Measurements from ENCODE around the gene TAF11L7.
"Not testable (repeated sequence)": the region's sequence is repeated elsewhere in the genome, so short reads cannot be mapped to it uniquely, and the experiment has no call there.

The TAF11L7 gene

DNA sequence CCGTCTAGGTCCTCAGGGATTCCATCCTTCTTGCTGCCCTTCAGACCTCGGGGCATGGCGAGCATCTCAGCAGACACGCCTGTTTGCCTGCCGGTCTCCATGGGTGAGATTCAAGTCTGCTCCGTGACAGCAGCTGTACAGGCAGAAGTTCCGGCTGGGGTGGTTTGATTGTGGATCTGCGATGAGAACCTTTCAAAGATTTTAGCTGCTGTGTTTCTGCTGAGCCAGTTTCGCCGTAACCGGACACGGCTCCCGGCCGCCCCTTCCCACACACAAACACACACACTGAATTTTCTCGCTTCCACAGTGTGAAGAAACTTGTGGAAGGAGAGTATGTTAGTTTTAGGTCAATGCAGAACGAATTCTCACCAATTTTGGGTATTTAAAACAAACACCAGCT lies at the start of gene TAF11L7:
Gene TAF11L7, minus strand, starts transcription at position 101 of the 400 bp plus-strand sequence.
- DNase-seq (ENCODE audit: low spot score): not testable (repeated sequence)

DNA sequence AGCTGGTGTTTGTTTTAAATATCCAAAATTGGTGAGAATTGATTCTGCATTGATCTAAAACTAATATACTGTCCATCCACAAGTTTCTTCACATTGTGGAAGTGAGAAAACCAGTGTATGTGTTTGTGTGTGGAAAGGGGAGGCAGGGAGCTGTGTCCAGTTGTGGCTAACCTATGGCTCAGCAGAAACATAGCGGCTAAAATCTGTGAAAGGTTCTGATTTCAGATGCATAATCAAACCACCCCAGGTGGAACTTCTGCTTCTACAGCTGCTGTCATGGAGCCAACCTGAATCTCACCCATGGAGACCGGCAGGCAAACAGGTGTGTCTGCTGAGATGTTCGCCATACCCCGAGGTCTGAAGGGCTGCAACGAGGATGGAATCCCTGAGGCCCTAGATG lies 48.6 kb upstream of the TAF11L7 start, which contains the start of gene TAF11L14:
Gene TAF11L14, plus strand, starts transcription at position 301 of the 400 bp plus-strand sequence.
- no peak for DNase-seq (ENCODE audit: low spot score)

DNA sequence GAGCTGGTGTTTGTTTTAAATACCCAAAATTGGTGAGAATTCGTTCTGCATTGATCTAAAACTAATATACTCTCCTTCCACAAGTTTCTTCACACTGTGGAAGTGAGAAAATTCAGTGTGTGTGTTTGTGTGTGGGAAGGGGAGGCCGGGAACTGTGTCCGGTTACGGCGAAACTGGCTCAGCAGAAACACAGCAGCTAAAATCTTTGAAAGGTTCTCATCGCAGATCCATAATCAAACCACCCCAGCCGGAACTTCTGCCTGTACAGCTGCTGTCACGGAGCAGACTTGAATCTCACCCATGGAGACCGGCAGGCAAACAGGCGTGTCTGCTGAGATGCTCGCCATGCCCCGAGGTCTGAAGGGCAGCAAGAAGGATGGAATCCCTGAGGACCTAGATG lies 46.2 kb upstream of the TAF11L7 start, which contains the start of gene TAF11L13:
Gene TAF11L13, plus strand, starts transcription at position 301 of the 400 bp plus-strand sequence.
- DNase-seq (ENCODE audit: low spot score): not testable (repeated sequence)

DNA sequence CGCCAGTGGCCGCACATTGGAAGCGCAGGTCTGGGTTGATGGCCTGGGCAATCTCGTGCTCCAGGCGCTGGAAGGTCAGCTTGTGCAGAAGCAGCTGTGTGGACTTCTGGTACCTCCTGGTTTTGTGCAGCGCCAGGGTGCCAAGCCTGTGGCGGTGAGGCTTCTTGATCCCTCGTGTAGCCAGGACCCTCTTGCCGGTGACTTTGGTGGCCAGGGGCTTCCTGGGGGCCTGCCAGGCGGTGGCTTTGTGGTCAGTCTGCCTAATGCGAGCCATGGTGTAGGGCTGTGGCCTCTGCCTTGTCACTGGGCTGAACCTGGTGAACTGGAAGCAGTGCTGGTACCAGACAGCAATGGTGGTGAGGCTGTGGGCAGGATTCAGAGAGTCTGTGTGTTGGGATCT lies 40.1 kb upstream of the TAF11L7 start:
- no peak for DNase-seq (ENCODE audit: low spot score)

DNA sequence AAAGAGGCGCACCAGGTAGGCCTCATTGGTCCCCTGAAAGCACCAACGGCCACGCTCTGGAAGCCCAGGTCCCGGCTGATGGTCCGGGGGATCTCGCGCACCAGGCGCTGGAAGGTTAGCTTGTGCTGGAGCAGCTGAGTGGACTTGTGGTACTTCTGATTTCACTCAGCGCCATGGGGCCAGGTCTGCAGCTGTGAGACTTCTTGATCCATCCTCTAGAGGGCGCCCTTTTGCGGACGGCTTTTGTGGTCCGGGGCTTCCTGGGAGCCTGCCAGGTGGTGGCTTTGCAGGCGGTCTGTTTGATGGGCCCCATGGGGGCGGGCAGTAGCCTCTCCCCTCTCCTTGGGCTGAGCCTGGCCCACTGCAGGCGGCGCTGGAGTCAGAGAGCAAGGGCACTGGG lies 35.1 kb upstream of the TAF11L7 start:
- DNase-seq (ENCODE audit: low spot score): no peak

DNA sequence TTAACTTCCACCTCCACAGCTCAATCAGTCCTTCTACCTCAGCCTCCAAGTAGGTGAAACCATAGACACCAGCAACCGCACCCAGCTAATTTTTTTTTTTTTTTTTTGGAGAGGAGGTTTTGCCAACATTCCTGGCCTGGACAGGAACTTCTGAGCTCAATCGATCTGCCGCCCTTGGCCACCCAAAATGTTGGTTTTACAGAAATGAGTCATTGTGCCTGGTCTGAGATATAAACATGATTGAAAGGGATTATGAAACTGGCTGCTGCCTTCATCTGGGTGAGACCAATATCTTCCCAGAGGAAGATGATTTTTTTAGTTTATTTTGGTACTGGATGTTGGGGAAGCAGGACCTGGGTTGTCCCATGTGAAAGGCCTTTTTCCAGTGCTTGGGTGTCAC lies 33.8 kb upstream of the TAF11L7 start:
- no peak for DNase-seq (ENCODE audit: low spot score)

DNA sequence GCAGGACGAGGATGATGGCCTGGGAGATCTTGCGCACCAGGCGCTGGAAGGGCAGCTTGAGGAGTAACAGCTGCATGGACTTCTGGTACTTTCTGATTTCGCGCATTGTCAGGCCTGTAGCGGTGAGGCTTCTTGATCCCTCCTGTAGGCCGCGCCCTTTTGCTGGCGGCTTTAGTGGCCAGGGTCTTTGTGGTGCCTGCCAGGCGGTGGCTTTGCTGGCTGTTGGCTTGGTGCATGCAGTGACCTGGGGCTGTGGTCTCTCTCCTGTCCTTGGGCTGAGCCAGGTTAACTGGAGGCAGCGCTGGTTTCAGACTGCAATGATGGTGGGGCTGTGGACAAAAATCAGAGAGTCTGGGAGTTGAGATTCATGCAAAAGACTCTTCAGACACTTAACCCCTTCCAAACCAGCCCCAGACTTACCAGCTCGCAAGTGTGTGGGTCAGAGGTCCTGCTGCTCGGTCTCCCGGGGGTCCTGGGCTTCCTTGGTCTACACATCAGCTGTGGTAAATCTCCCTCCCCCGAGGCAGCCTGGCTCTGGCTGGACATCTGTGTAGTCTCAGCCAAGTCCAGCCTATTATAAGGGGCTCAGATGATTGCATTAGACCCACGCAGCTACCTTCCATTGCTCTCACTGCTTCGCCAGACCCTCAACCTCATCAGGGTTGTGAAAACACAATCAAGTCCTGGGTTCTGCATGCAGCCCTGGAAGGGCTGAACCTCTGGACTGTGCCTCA lies 29.5 kb upstream of the TAF11L7 start:
- DNase-seq (ENCODE audit: low spot score): no peak

DNA sequence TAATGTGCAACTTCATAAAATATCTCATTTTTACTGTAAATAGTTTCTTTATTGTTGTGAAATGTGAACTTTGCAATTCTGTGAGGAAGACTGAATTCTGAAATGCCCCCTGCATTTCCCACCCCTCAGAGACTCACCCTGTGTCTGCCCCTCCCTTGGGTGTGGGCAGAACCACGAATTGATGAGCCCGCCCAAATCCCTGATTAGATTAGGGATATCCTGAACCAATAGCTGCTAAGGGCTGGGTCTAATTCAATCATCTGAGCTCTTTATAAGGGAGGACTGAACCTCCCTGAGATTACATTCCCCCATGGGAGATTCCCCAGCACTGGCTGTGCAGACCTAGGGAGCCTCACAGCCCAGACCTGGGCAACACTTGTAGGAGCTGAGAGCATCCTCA lies 24.5 kb upstream of the TAF11L7 start, which contains the start of gene TAF11L12:
Gene TAF11L12, plus strand, starts transcription at position 301 of the 400 bp plus-strand sequence.
- not testable (repeated sequence) for DNase-seq (ENCODE audit: low spot score)

DNA sequence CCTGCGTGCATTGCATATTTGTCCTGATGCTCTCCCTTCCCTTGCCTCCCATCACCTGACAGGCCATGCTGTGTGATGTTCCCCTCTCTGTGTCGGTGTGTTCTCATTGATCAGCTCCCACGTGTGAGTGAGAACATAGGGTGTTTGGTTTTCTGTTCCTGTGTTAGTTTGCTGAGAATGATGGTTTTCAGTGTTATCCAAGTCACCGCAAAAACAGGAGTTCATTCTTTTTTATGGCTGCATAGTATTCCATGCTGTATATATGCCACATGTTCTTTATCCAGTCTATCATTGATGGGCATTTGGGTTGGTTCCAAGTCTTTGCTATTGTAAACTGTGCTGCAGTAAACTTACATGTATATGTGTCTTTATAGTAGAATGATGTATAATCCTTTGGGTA lies 21.9 kb upstream of the TAF11L7 start:
- not testable (repeated sequence) for DNase-seq (ENCODE audit: low spot score)

DNA sequence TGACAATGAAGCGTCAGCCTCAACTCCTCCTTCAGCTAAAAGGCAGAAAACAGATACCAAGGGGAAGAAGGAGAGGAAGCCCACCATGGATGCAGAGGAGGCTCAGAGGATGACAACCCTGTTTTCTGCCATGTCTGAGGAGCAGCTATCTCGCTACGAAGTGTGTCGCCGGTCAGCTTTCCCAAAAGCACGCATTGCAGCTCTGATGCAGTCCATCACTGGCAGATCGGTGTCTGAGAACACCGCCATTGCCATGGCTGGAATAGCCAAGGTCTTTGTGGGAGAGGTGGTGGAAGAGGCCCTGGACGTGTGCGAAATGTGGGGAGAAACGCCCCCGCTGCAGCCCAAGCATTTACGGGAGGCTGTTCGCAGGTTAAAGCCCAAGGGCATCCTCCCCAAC lies 19.4 kb upstream of the TAF11L7 start:
- DNase-seq (ENCODE audit: low spot score): no peak

DNA sequence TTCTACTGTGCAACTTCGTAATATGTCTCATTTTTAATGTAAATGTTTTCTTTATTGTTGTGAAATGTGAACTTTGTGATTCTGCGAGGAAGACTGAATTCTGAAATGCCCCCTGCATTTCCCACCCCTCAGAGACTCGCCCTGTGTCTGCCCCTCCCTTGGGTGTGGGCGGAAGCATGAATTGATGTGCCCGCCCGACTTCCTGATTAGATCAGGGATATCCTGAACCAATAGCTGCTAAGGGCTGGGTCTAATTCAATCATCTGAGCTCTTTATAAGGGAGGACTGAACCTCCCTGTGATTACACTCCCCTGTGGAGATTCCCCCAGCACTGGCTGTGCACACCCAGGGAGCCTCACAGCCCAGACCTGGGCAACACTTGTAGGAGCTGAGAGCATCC lies 18.3 kb upstream of the TAF11L7 start, which contains the start of gene TAF11L11:
Gene TAF11L11, plus strand, starts transcription at position 304 of the 400 bp plus-strand sequence.
- not testable (repeated sequence) for DNase-seq (ENCODE audit: low spot score)

DNA sequence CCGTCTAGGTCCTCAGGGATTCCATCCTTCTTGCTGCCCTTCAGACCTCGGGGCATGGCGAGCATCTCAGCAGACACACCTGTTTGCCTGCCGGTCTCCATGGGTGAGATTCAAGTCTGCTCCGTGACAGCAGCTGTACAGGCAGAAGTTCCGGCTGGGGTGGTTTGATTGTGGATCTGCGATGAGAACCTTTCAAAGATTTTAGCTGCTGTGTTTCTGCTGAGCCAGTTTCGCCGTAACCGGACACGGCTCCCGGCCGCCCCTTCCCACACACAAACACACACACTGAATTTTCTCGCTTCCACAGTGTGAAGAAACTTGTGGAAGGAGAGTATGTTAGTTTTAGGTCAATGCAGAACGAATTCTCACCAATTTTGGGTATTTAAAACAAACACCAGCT lies 12.2 kb upstream of the TAF11L7 start, which contains the start of gene TAF11L10:
Gene TAF11L10, minus strand, starts transcription at position 101 of the 400 bp plus-strand sequence.
- not testable (repeated sequence) for DNase-seq (ENCODE audit: low spot score)

DNA sequence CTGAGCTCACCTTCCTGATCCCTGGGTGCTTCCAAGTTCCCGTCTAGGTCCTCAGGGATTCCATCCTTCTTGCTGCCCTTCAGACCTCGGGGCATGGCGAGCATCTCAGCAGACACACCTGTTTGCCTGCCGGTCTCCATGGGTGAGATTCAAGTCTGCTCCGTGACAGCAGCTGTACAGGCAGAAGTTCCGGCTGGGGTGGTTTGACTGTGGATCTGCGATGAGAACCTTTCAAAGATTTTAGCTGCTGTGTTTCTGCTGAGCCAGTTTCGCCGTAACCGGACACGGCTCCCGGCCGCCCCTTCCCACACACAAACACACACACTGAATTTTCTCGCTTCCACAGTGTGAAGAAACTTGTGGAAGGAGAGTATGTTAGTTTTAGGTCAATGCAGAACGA lies 8.7 kb upstream of the TAF11L7 start, which contains the start of gene TAF11L9:
Gene TAF11L9, minus strand, starts transcription at position 140 of the 400 bp plus-strand sequence.
- DNase-seq (ENCODE audit: low spot score): not testable (repeated sequence)

DNA sequence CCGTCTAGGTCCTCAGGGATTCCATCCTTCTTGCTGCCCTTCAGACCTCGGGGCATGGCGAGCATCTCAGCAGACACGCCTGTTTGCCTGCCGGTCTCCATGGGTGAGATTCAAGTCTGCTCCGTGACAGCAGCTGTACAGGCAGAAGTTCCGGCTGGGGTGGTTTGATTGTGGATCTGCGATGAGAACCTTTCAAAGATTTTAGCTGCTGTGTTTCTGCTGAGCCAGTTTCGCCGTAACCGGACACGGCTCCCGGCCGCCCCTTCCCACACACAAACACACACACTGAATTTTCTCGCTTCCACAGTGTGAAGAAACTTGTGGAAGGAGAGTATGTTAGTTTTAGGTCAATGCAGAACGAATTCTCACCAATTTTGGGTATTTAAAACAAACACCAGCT lies 5.3 kb upstream of the TAF11L7 start, which contains the start of gene TAF11L8:
Gene TAF11L8, minus strand, starts transcription at position 101 of the 400 bp plus-strand sequence.
- DNase-seq (ENCODE audit: low spot score): not testable (repeated sequence)
